Glutamatergic neuron (in vitro differentiated cells): ENCODE measurements around the gene MBD3L5. TPM values are rescaled to one million over a fixed set of nuclear protein-coding genes. Genes with fewer than 3 reads are reported as not detected.
A peak's percentile ranks its signal among the peaks of the same experiment; 100 is the strongest.

Source experiments
- DNase-seq: peaks from one replicate; pipeline ENCODE4 v3.0.0; 2022
- H3K27ac Mint-ChIP-seq: one replicate; pipeline ENCODE4 v1.8.0; 2020; ENCODE audit warnings: mild to moderate bottlenecking, mixed read lengths, inconsistent platforms; ENCODE audit not compliant: unreplicated experiment
- H3K27me3 Mint-ChIP-seq: one replicate; pipeline ENCODE4 v1.8.0; 2020; ENCODE audit warnings: mild to moderate bottlenecking, moderate library complexity, mixed read lengths, inconsistent platforms; ENCODE audit not compliant: unreplicated experiment
- H3K36me3 Mint-ChIP-seq: one replicate; pipeline ENCODE4 v1.8.0; 2020; ENCODE audit warnings: mild to moderate bottlenecking, mixed read lengths, inconsistent platforms; ENCODE audit not compliant: unreplicated experiment
- H3K4me1 Mint-ChIP-seq: one replicate; pipeline ENCODE4 v1.8.0; 2020; ENCODE audit warnings: mild to moderate bottlenecking, low read depth, mixed read lengths, inconsistent platforms; ENCODE audit not compliant: unreplicated experiment
- H3K4me3 Mint-ChIP-seq: one replicate; pipeline ENCODE4 v1.8.0; 2020; ENCODE audit warnings: mild to moderate bottlenecking, mixed read lengths, inconsistent platforms; ENCODE audit not compliant: unreplicated experiment
- H3K9me3 Mint-ChIP-seq: one replicate; pipeline ENCODE4 v1.8.0; 2020; ENCODE audit warnings: mild to moderate bottlenecking, moderate library complexity, mixed read lengths, inconsistent platforms; ENCODE audit not compliant: unreplicated experiment
- CTCF ChIP-seq: fragments of 200-600 bp; sonication (generic); IDR thresholded peaks from one replicate; pipeline ENCODE4 v1.5.0; 2021; ENCODE audit not compliant: partially characterized antibody, unreplicated experiment
- total RNA-seq: library from RNA; stranded (reverse); fragmentation: NEBNext Ultra II Directional; extraction: Animal tissue kit (Norgen Biotek cat#: 25700); gene quantifications from one replicate; pipeline ENCODE4 v1.2.1, GENCODE V29; 2021; ENCODE audit not compliant: unreplicated experiment

Gene MBD3L5
- total RNA-seq, 1 donor from 2014 or later, result not detected

GRCh38 chr19:7067716-7068115 is 37.3 kb downstream of the MBD3L5 start:
- Mint-ChIP-seq H3K9me3 (peaks cover 5% of the 10 kb centered on the region), H3K27me3 (peaks cover 2% of the 10 kb centered on the region), H3K27ac (no peak overlapping the region), H3K4me3 (no peak overlapping the region), H3K4me1 (no peaks in the 10 kb centered on the region), H3K36me3 (peaks cover 10% of the 10 kb centered on the region)
- no peak for DNase-seq
- no peak for TF ChIP-seq CTCF

GRCh38 chr19:7068599-7068998 is 38.2 kb downstream of the MBD3L5 start:
- no peaks in the 10 kb centered on the region for H3K4me1 Mint-ChIP-seq
- DNase-seq, result no peak
- peak overlapping the region; percentile 74 for H3K27ac Mint-ChIP-seq
- H3K4me3 Mint-ChIP-seq, result peak overlapping the region; percentile 96
- peaks cover 11% of the 10 kb centered on the region for H3K36me3 Mint-ChIP-seq
- peaks cover 5% of the 10 kb centered on the region for H3K9me3 Mint-ChIP-seq
- no peak for TF ChIP-seq CTCF
- H3K27me3 Mint-ChIP-seq, result peaks cover 2% of the 10 kb centered on the region

GRCh38 chr19:7069042-7069903 is 38.9 kb downstream of the MBD3L5 start, which contains the start of gene ZNF557:
ZNF557 (plus strand) TSS chr19:7069703; CDS start chr19:7075075, 5,372 bp downstream.
- Mint-ChIP-seq H3K27me3 (peaks cover 2% of the 10 kb centered on the region), H3K4me1 (no peaks in the 10 kb centered on the region), H3K4me3 (peak within 1 kb of the TSS; percentile 96), H3K36me3 (peaks cover 11% of the 10 kb centered on the region), H3K9me3 (peaks cover 5% of the 10 kb centered on the region), H3K27ac (peak within 1 kb of the TSS; percentile 74)
- DNase-seq, result peak; percentile 99
- no peak for TF ChIP-seq CTCF

DNA sequence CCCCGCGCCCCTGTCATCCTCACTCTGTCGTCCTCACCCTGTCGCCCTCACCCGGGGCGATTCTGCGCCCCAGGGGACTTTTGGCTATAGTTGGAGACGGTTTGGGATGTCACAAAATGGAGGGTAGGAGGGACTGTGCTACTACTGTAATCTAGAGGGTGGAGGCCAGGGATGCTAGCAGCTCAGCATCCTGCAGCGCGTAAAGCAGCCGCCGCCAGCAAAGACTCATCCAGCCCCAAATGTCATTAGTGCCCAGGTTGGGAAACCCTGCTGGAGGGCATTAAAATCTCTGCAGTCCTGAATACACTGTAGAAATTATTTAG is 39.5 kb downstream of the MBD3L5 start:
- TF ChIP-seq CTCF, result no peak
- Mint-ChIP-seq H3K36me3 (peaks cover 11% of the 10 kb centered on the region), H3K27me3 (peaks cover 2% of the 10 kb centered on the region), H3K4me1 (no peaks in the 10 kb centered on the region), H3K4me3 (peak overlapping the region; percentile 96), H3K9me3 (peaks cover 5% of the 10 kb centered on the region), H3K27ac (peak overlapping the region; percentile 38)
- no peak for DNase-seq

- TF ChIP-seq CTCF, result no peak
- H3K36me3 Mint-ChIP-seq, result peaks cover 29% of the 10 kb centered on the region
- H3K27ac Mint-ChIP-seq, result no peak overlapping the region
- H3K27me3 Mint-ChIP-seq, result peaks cover 2% of the 10 kb centered on the region
- peaks cover 5% of the 10 kb centered on the region for H3K9me3 Mint-ChIP-seq
- no peaks in the 10 kb centered on the region for H3K4me1 Mint-ChIP-seq
- peak overlapping the region; percentile 8 for H3K4me3 Mint-ChIP-seq
- DNase-seq, result no peak
Observed at GRCh38 chr19:7072541-7072940, 42.2 kb downstream of the MBD3L5 start.
